Mononuclear cell (primary cell): ENCODE data around the gene ELAVL1. TPM values are rescaled to one million over a fixed set of nuclear protein-coding genes. Genes with fewer than 3 reads are reported as not detected.

Experiments used
- H3K27me3 ChIP-seq: 2 replicates; pipeline ENCODE4 v1.6.0; 2011; ENCODE audit warnings: low read length, control low read depth; ENCODE audit not compliant: insufficient read depth
- H3K4me1 ChIP-seq: 2 replicates; pipeline ENCODE4 v1.5.1; 2011; ENCODE audit warnings: mild to moderate bottlenecking, low read length, control low read depth; ENCODE audit not compliant: insufficient read depth
- H3K4me3 ChIP-seq: 2 replicates; pipeline ENCODE4 v1.5.1; 2011; ENCODE audit warnings: mild to moderate bottlenecking, low read length, moderate library complexity
- H3K9me3 ChIP-seq: 2 replicates; pipeline ENCODE4 v1.5.1; 2011; ENCODE audit warnings: low read depth, mild to moderate bottlenecking, control low read depth, low read length
- total RNA-seq: library from RNA; depleted of rRNA; stranded (reverse); fragments of >200 nt; gene quantifications from one replicate; pipeline ENCODE4 v1.2.3, GENCODE V29; 2012

The ELAVL1 gene
- total RNA-seq, 1 donor, result 9.2 TPM

DNA sequence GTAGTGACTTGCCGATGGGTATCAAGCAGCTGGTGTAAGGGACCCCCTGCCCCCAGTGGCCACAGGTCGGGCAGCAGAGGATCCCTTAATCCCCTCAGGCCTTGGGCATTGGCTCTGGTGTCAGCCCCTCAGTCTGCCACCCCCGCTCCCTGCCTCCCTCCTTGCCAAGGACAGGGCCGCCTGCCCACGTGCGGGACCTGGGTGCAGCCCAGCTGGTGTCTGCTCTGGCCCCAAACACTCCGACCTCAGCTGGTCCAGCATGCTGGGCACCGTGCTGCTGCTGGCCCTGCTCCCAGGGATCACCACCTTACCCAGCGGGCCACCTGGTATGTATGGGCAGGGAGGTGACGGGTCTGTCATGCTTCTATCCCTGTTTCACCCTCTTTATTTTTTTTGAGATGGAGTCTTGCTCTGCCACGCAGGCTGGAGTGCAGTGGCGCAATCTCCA is 90.8 kb downstream of the ELAVL1 start, which contains the start of gene TGFBR3L:
TGFBR3L (plus strand) TSS at position 233 of the 448 bp plus-strand sequence.
- peaks cover 30% of the 10 kb centered on the region for H3K27me3 ChIP-seq
- H3K9me3 ChIP-seq, result no peaks in the 10 kb centered on the region
- no peak within 1 kb of the TSS for H3K4me3 ChIP-seq
- H3K4me1 ChIP-seq, result peaks cover 40% of the 10 kb centered on the region

DNA sequence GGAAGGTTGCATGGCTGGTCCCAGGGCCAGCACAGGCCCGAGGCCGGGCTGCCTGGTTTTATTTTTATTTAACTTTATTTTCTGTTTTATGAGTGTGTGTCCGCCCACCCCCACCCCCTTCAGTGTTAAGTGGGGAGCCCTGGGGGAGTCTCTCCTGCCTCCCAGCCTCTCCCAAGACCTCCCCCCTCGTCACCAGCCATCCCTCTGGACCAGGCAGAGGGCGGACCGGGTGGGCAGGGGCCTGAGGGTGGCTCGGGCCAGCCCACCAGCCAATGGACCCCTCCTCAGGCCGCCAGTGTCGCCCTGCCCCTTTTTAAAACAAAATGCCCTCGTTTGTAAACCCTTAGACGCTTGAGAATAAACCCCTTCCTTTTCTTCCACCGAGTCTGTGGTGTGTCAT is 91.3 kb downstream of the ELAVL1 start:
- Histone ChIP-seq H3K9me3 (no peaks in the 10 kb centered on the region), H3K4me1 (peaks cover 34% of the 10 kb centered on the region), H3K27me3 (peaks cover 30% of the 10 kb centered on the region), H3K4me3 (no peak overlapping the region)

DNA sequence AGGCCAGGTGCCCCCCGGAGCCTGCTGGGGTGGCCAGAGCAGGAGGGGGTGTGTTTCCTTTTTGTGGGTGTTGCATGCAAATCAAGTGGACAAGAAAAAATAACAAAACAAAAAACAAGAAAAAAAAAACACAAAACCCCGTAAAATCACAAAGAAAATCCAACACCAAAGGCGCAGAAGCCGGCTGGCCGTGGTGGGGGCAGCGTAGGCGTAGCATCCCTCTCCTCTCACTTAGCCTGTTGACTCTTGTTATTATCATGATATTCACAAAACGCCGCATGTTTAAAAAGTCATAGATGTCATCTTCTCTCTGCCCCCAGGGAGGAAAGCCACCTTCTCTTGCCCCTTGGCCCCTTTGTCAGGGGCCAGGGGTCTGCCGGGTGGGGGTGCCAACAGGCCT is 91.8 kb downstream of the ELAVL1 start:
- H3K9me3 ChIP-seq, result no peaks in the 10 kb centered on the region
- no peak overlapping the region for H3K4me3 ChIP-seq
- peaks cover 25% of the 10 kb centered on the region for H3K27me3 ChIP-seq
- peaks cover 31% of the 10 kb centered on the region for H3K4me1 ChIP-seq

DNA sequence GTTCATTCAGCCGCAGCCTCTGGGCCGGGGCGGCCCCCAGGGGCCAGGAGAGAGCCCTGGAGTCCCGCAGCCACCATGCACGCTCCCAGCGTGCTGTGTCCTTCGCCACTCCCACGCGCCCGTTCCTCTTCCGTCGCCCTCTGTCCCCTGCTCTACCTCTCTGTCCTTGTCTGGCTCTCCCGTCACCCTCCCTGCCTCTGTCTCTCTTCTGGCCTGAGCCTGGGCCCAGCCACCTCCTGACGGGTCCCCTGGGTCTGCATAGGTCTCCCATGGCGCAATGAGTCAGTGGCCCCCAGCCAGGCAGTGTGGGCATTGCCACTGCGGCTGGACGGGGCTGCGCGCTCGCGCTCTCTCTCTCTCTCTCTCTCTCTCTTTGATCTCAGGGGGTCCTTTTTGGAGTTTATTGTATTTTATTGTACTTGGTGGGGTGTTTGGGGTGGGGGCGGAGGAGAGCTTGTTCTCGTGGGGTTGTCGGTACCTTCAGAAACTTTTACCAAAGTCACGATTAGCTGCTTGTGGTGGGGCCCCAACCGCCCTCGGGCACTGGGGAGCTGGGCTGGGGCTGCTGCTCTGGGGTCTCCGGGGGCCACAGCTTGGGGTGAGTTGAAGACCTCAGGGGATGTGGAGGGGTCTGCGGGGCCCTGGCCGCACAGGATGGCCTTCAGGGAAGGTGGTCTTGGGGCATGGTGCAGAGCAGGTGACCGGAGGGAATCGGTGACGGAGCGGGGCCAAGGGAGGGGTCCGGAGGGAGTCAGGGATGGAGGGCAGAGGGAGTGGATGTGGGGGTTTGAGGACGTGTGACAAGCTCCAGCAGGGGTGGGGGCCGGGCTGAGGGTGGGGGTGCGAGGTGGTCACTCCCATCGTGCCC is 92.5 kb downstream of the ELAVL1 start:
- Histone ChIP-seq H3K9me3 (no peaks in the 10 kb centered on the region), H3K4me1 (peaks cover 25% of the 10 kb centered on the region), H3K4me3 (no peak overlapping the region), H3K27me3 (peaks cover 19% of the 10 kb centered on the region)

DNA sequence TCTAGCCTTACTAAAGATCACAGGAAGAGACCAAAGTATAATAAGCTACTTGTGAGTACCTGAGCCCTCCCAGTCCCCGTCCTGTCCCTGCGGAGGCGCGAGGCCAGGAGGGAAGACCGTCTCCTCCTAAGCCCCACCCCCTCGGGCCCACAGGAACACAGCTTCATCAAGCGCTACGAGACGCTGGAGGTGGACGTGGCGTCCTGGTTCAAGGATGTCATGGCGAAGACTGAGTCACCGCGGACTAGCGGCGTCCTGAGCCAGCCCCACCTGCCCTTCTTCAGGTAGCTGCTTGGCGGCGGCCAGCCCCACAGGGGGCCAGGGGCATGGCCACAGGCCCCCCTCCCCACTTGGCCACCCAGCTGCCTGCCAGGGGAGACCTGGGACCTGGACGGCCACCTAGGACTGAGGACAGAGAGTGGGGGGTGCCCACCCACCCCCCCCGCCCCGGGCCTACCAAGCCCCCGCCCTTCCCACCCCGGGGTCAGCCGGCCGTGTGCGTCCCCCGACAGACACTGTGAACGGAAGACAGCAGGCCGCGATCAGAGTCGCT is 93.2 kb downstream of the ELAVL1 start:
- peaks cover 12% of the 10 kb centered on the region for H3K27me3 ChIP-seq
- no peaks in the 10 kb centered on the region for H3K9me3 ChIP-seq
- H3K4me1 ChIP-seq, result peaks cover 18% of the 10 kb centered on the region
- no peak overlapping the region for H3K4me3 ChIP-seq

DNA sequence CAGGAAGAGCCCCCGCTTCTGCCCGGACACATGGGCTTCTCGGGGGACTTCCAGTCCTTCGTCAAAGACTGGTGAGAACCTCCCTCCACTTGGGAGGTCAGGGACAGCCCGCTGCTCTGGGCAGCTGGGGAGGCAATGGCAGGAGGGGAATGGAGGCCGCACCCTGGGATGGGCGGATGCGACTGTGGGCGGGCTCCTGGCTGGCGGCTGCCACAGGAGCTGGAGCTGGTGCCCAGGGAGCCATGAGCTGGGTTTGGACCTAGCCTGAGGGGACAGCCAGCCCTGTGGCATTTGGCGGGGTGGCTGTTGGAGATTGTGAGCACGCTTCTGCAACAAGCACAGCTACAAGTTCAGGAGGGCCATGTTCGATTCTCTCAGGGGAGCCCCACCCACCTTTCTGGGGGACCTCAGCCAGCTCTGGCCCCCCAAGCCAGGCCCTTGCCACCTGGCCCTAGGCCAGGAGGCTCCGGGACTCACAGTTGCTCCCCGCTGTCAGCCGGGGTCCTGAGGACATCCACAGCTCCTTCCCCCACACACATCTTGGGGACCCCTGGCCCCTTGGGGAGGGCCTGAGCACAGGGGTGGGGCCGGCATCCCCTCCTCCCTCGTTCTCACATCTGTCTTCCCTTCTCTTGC is 93.8 kb downstream of the ELAVL1 start:
- H3K27me3 ChIP-seq, result peaks cover 9% of the 10 kb centered on the region
- H3K4me1 ChIP-seq, result peaks cover 12% of the 10 kb centered on the region
- no peak overlapping the region for H3K4me3 ChIP-seq
- no peaks in the 10 kb centered on the region for H3K9me3 ChIP-seq

DNA sequence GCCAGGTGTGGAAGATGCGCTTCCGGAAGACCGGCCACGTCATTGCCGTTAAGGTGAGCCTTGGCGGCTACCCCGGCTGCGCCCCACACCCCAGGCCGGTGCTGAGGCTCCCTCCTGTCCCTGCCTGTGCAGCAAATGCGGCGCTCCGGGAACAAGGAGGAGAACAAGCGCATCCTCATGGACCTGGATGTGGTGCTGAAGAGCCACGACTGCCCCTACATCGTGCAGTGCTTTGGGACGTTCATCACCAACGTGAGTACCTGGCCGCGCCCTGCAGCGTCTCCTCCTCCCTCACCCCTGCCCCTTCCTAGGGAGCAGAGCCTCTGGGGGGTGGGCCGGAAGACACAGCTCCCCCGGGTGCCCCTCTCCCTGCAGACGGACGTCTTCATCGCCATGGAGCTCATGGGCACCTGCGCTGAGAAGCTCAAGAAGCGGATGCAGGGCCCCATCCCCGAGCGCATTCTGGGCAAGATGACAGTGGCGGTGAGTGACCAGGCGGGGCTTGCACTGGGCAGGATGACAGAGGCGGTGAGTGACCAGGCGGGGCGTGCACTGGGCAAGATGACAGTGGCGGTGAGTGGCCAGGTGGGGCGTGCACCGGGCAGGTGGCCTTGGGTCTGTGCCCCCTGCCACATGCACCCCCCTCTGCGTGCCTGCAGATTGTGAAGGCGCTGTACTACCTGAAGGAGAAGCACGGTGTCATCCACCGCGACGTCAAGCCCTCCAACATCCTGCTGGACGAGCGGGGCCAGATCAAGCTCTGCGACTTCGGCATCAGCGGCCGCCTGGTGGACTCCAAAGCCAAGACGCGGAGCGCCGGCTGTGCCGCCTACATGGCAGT is 94.9 kb downstream of the ELAVL1 start:
- Histone ChIP-seq H3K27me3 (peaks cover 3% of the 10 kb centered on the region), H3K4me1 (peaks cover 8% of the 10 kb centered on the region), H3K4me3 (no peak overlapping the region), H3K9me3 (no peaks in the 10 kb centered on the region)

DNA sequence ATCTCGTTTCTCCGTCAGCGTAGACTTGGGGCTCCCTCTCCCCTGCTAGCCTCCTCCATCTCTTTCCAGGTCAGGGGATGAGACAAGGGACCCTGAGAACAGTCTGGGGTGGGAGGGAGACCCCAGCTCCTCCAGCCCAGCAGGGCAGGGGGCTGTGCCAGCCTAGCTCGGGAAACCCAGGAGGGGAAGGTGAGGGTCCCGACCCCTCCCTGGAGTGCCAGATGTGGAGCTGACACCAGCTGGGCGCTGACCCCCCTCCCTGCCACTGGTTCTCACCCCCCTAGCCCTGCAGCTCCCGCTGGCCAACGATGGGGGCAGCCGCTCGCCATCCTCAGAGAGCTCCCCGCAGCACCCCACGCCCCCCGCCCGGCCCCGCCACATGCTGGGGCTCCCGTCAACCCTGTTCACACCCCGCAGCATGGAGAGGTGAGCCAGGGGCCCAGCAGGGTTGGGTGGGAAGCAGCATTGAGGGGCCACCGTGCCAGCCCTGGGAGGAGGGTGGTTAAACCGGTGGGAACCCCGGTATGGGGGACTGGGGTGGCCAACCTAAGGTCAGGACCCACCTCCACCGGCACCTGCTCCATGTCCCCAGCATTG is 95.9 kb downstream of the ELAVL1 start:
- Histone ChIP-seq H3K9me3 (no peaks in the 10 kb centered on the region), H3K27me3 (no peaks in the 10 kb centered on the region), H3K4me1 (peaks cover 16% of the 10 kb centered on the region), H3K4me3 (no peak overlapping the region)

DNA sequence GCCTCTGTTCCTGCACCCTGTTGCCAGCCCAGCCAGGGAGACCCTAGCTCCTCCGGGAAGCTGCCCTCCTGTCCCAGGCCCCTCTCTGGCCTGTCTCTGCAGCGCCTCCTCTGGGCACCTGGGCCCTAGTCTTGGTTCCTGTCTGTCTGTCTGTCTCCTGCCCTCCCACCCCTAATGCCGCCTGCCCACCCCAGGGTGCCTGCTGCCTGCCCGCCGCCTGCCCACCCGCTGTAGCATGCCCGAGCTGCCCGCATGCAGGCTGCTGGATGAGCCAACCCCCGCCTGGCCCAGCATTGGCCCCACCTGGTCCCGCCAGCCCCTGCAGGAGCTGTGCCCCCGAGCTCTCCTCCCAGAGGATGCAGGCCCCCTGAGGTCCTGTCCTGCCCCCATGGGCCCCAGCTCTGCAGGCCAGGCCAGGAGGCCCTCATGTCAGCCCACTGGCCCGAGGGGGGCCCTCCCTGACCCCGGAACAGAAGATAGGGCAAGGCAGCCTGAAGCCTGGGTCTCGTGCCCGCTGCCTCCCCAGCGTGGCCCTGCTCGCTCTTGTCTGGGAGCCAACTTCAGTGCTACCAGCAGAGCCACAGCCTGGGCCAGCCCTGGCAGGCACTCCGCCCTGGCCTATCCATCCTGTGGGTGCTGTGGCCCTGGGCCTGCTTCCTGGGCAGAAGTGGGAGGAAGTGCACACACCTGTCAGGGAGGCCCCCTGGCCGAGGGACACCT is 96.5 kb downstream of the ELAVL1 start:
- Histone ChIP-seq H3K4me3 (no peak overlapping the region), H3K4me1 (peaks cover 21% of the 10 kb centered on the region), H3K27me3 (no peaks in the 10 kb centered on the region), H3K9me3 (no peaks in the 10 kb centered on the region)

Other genes with a start within 250 kb of the ELAVL1 start
- gene CLEC4M, start 242.4 kb downstream of the ELAVL1 start, total RNA-seq, result not detected
- 17.2 TPM for gene EVI5L, start 175.4 kb downstream of the ELAVL1 start, total RNA-seq
- gene PRR36, start 131.3 kb downstream of the ELAVL1 start, total RNA-seq, result 0.10 TPM
- not detected for gene LRRC8E, start 117.1 kb downstream of the ELAVL1 start, total RNA-seq
- 23.2 TPM for gene MAP2K7, start 101.8 kb downstream of the ELAVL1 start, total RNA-seq
- 0.10 TPM for gene TGFBR3L, start 90.8 kb downstream of the ELAVL1 start, total RNA-seq
- 8.6 TPM for gene SNAPC2, start 85.3 kb downstream of the ELAVL1 start, total RNA-seq
- gene CTXN1, start 79.5 kb downstream of the ELAVL1 start, total RNA-seq, result not detected
- 34.2 TPM for gene TIMM44, start 62.0 kb downstream of the ELAVL1 start, total RNA-seq
- gene CCL25, start 47.1 kb upstream of the ELAVL1 start, total RNA-seq, result not detected
- not detected for gene FBN3, start 144.0 kb upstream of the ELAVL1 start, total RNA-seq
- 13.1 TPM for gene CERS4, start 203.7 kb upstream of the ELAVL1 start, total RNA-seq